GM12878 (cell line): ENCODE measurements around the gene PLVAP. TPM values are rescaled to one million over a fixed set of nuclear protein-coding genes. Genes with fewer than 3 reads are reported as not detected.

ENCODE experiments used
- ATAC-seq: fragments of 200-7000 bp; cut with Tn5 transposase; 3 replicates; pipeline ENCODE4 v1.9.1; 2020; ENCODE audit warnings: mild to moderate bottlenecking, moderate library complexity
- BruUV-seq: library from RNA; stranded (reverse); fragments of 400-500 nt; replicated peaks from 2 replicates; lab custom pipeline; 2021; lab: Mats Ljungman, UMichigan
- CTCF ChIA-PET: fragments of 300-600 bp; sonication (Branson Sonifier 250); formaldehyde crosslinking; extraction: SDS; loops from one replicate; lab custom pipeline; 2021; ENCODE audit warnings: inconsistent platforms; lab: Yijun Ruan, JAX
- POLR2A ChIA-PET: fragments of 350-600 bp; formaldehyde crosslinking; extraction: SDS; loops from one replicate; lab custom pipeline; 2021; ENCODE audit warnings: inconsistent platforms; lab: Charles Lee
- RAD21 ChIA-PET: fragments of 300-600 bp; sonication (Branson Sonifier 250); formaldehyde crosslinking; loops from one replicate; lab custom pipeline; 2023; ENCODE audit warnings: antibody characterized with exemption; ENCODE audit not compliant: unreplicated experiment; lab: Charles Lee
- SMC1A ChIA-PET: fragments of 300-600 bp; sonication (Branson Sonifier 250); formaldehyde crosslinking; loops from one replicate; lab custom pipeline; 2023; ENCODE audit not compliant: unreplicated experiment, uncharacterized antibody; lab: Charles Lee
- DNase-seq: peaks from one replicate; pipeline ENCODE4 v3.0.0-alpha.2; 2011; ENCODE audit warnings: low read depth, low spot score
- FAIRE-seq: peaks from 3 replicates; lab custom pipeline; 2011; peaks lifted over from hg19 to GRCh38; lab: Jason Lieb, UNC
- H2AFZ ChIP-seq: 2 replicates; pipeline ENCODE4 v1.6.0; 2011; ENCODE audit warnings: low read depth, low read length, control low read depth; ENCODE audit not compliant: control insufficient read depth
- H3K27ac ChIP-seq: 2 replicates; pipeline ENCODE4 v1.5.1; 2011; ENCODE audit warnings: control low read depth; ENCODE audit not compliant: control insufficient read depth, insufficient read depth
- H3K27me3 ChIP-seq, 2 experiments: replicated peaks in 1 of 2; 2 replicates each; pipeline versions ENCODE4 v1.6.0 to v1.6.1; 2011; ENCODE audit warnings: low read length in 1 of 2; ENCODE audit not compliant: control insufficient read depth in 2 of 2, insufficient read depth in 2 of 2
- H3K36me3 ChIP-seq, 2 experiments: 2 replicates each; pipeline ENCODE4 v1.5.1; 2011; ENCODE audit warnings: low read length in 1 of 2; ENCODE audit not compliant: control insufficient read depth in 2 of 2, insufficient read depth in 2 of 2
- H3K4me1 ChIP-seq: 2 replicates; pipeline ENCODE4 v1.6.1; 2011; ENCODE audit warnings: mild to moderate bottlenecking, low read length, moderate library complexity, mixed read lengths; ENCODE audit not compliant: control insufficient read depth, insufficient read depth
- H3K4me2 ChIP-seq: 2 replicates; pipeline ENCODE4 v1.6.0; 2011; ENCODE audit warnings: control low read depth; ENCODE audit not compliant: control insufficient read depth, insufficient read depth
- H3K4me3 ChIP-seq: fragments of 200-600 bp; sonication (generic); 2 replicates; pipeline ENCODE4 v1.5.1; 2016
- H3K79me2 ChIP-seq: 2 replicates; pipeline ENCODE4 v1.6.0; 2011; ENCODE audit warnings: low read length; ENCODE audit not compliant: control insufficient read depth, insufficient read depth
- H3K9ac ChIP-seq: 2 replicates; pipeline ENCODE4 v1.8.0; 2011; ENCODE audit warnings: low read length, control low read depth, mixed read lengths; ENCODE audit not compliant: control insufficient read depth, insufficient read depth
- H3K9me3 ChIP-seq: replicated peaks from 3 replicates; pipeline ENCODE4 v1.5.1; 2011; ENCODE audit warnings: mild to moderate bottlenecking, low read length; ENCODE audit not compliant: control insufficient read depth, insufficient read depth
- H4K20me1 ChIP-seq: 2 replicates; pipeline ENCODE4 v1.6.0; 2011; ENCODE audit not compliant: control insufficient read depth, insufficient read depth
- ESRRA ChIP-seq: IDR thresholded peaks from 2 replicates; pipeline ENCODE4 v1.6.1; 2012; ENCODE audit warnings: mild to moderate bottlenecking, low read length, improper control_type of control experiment
- IKZF2 ChIP-seq, 2 experiments: fragments of 450-650 bp; IDR thresholded peaks; 2 replicates each; pipeline ENCODE4 v1.6.1; 2017; ENCODE audit warnings: mild to moderate bottlenecking in 2 of 2, moderate library complexity in 2 of 2
- NBN ChIP-seq: fragments of 450-650 bp; IDR thresholded peaks from 2 replicates; pipeline ENCODE4 v1.6.1; 2016
- NFYB ChIP-seq: IDR thresholded peaks from 2 replicates; pipeline ENCODE4 v1.6.1; 2011; ENCODE audit warnings: low read depth, mild to moderate bottlenecking, low read length, improper control_type of control experiment, moderate library complexity; ENCODE audit not compliant: insufficient read depth
- SP1 ChIP-seq: IDR thresholded peaks from one replicate; pipeline ENCODE4 v1.6.1; 2011; ENCODE audit warnings: low read depth, low read length
- ZNF207 ChIP-seq: fragments of 450-650 bp; IDR thresholded peaks from 2 replicates; pipeline ENCODE4 v1.6.1; 2014; ENCODE audit warnings: antibody characterized with exemption, mild to moderate bottlenecking, borderline replicate concordance
- WGBS: methylation state at CpG from one replicate; pipeline ENCODE4 v1.1.6; 2016; ENCODE audit warnings: low lambda C conversion rate; ENCODE audit not compliant: insufficient replicate concordance, insufficient coverage; ENCODE audit errors: missing lambda C conversion rate; 5-methylcytosine and 5-hydroxymethylcytosine counted together
- in situ Hi-C: fragments of 300-500 bp; cut with MboI; formaldehyde crosslinking; loops from 9 replicates; pipeline ENCODE4 v1.14.3; 2018; ENCODE audit warnings: mixed read lengths
- intact Hi-C: fragments of 100-400 bp; cut with micrococcal nuclease; formaldehyde crosslinking; loops from one replicate; pipeline ENCODE4 v1.14.2; 2022; ENCODE audit not compliant: unreplicated experiment
- polyA plus RNA-seq, 11 experiments: library from polyadenylated mRNA; depleted of rRNA in 4 of 11; unstranded in 6 of 11; stranded (reverse) in 5 of 11; fragments of >200 nt; fragmentation: Nextera tagmentation in 4 of 11; fragmentation: Illumina TruSeq in 1 of 11; extraction: Ambion mirVana in 4 of 11; extraction: Trizol in 1 of 11; gene quantifications; 1 replicate in 1 of 11; 2 replicates in 10 of 11; pipeline versions ENCODE4 v1.2.1 to v1.2.3, GENCODE V29; 2011 to 2016; ENCODE audit warnings: inconsistent platforms in 2 of 11, missing spikeins in 2 of 11, low read depth in 1 of 11
- total RNA-seq, 4 experiments: library from RNA; depleted of rRNA in 3 of 4; stranded (reverse); fragments of >200 nt in 3 of 4; fragmentation: Illumina TruSeq in 1 of 4; extraction: Trizol in 1 of 4; gene quantifications; 2 replicates each; pipeline versions ENCODE4 v1.2.1 to v1.2.3, GENCODE V29; 2013 to 2021
- TF ChIP-seq, protein P1 (sequence below): IDR thresholded peaks from 2 replicates; pipeline ENCODE4 v1.6.1; 2012; ENCODE audit warnings: low read depth, low read length, improper control_type of control experiment
- TF ChIP-seq, protein P2 (sequence below): fragments of 450-650 bp; formaldehyde crosslinking; IDR thresholded peaks from 2 replicates; pipeline ENCODE4 v1.5.0; 2022; ENCODE audit warnings: mild to moderate bottlenecking, missing genetic modification characterization
- TF ChIP-seq, protein P3 (sequence below): IDR thresholded peaks from 2 replicates; pipeline ENCODE4 v1.6.1; 2012; ENCODE audit warnings: mild to moderate bottlenecking, low read depth, low read length

PLVAP gene
- total and polyA plus RNA-seq, 10 of the 15 experiments (the other 5 are each of a cell fraction or from before 2014, with no cell fraction given): 0.03 to 0.54 (median 0.06) TPM; not detected in 4

DNA sequence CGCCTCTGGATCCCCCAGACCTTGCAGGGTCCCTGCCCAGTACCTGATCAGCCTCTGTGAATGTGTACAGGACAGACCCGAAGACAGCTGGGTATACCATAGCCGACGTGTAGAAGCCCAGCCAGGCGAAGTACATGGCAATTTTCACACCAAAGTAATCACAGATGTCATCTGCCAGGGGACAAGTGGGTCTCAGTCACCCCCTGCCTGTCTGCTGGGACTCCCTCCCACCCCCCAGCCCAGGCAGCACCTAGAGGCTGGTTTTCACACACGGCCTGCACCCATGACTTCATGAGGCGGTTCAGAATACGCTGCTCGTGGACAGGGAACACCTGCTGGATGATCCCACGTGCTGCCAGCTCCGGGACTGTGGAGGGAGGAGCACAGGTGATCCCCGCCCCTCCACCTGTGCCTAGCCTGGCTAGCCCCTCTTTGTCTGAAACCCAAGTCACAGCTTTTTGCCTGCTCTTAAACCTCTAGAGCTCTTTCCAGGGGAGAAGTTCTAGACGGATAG, 46.0 kb downstream of the PLVAP start (continued):
- TF ChIP-seq, protein P1, sequence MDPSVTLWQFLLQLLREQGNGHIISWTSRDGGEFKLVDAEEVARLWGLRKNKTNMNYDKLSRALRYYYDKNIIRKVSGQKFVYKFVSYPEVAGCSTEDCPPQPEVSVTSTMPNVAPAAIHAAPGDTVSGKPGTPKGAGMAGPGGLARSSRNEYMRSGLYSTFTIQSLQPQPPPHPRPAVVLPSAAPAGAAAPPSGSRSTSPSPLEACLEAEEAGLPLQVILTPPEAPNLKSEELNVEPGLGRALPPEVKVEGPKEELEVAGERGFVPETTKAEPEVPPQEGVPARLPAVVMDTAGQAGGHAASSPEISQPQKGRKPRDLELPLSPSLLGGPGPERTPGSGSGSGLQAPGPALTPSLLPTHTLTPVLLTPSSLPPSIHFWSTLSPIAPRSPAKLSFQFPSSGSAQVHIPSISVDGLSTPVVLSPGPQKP: no peak
- no peak for TF ChIP-seq NFYB

DNA sequence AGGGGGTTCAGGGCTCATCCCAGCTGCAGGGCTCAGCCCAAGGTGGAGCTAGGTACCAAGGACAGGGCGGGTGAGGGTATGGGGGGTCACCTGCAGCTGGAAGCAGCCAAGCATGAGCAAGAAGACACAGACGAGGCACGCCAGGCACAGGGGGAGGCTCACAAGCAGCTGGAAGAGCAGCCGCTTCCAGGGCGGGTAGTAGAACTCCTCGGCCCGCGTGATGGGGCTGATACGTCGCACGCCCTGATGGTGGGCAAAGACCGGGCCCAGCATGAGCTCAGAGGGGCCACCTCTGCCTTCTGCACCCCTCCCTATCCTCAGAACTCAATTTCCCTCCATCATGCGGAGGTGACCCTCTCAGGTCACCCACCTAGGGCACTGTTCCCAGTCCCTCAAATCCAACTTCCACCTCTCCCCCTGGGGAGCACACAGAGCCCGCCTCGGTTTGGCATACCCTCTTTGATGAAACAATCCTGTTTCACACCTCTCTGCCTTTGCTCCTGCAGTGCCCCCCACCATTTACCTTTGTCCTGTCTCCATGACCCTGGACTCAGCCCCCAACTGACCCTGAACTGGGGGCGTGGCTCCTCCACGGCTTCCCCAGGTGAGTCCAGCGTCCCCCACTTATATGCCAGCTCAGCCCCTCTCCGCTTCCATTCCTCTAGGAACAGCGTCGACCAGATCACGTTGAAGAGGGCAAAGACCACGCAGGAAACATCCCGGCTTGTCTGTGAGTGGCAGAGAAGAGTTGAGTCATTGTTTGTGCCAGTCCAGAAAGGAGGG, 46.7 kb downstream of the PLVAP start:
- Histone ChIP-seq H2AFZ (no peak overlapping the region), H3K79me2 (no peaks in the 10 kb centered on the region), H3K9ac (no peak overlapping the region), H3K36me3 (no peaks in the 10 kb centered on the region), H3K4me2 (no peak overlapping the region), H3K27me3 (no peaks in the 10 kb centered on the region; a peak in 2 of 4 replicates), H4K20me1 (no peaks in the 10 kb centered on the region), H3K4me3 (no peak overlapping the region), H3K9me3 (no peaks in the 10 kb centered on the region; the same call in 2 of the 3 replicates), H3K4me1 (peaks cover 10% of the 10 kb centered on the region), H3K27ac (no peak overlapping the region)
- ChIA-PET SMC1A (interaction anchor here (0.6 kb wide), 1 partner anchor 164 kb away, joined by 5 read pairs; no protein-coding TSS in a partner anchor), RAD21 (no interaction called here), CTCF (interaction anchor here (2.8 kb wide), 1 partner anchor 56 kb away, joined by 9 read pairs; no protein-coding TSS in a partner anchor), POLR2A (interaction anchor here (1.2 kb wide), 1 partner anchor 21 kb away, joined by 3 read pairs; the partner anchor contains the start of gene DDA1)
- ATAC-seq: no peak
- in situ Hi-C loops (no loop called here), intact Hi-C loops (no loop called here)
- TF ChIP-seq, protein P2, sequence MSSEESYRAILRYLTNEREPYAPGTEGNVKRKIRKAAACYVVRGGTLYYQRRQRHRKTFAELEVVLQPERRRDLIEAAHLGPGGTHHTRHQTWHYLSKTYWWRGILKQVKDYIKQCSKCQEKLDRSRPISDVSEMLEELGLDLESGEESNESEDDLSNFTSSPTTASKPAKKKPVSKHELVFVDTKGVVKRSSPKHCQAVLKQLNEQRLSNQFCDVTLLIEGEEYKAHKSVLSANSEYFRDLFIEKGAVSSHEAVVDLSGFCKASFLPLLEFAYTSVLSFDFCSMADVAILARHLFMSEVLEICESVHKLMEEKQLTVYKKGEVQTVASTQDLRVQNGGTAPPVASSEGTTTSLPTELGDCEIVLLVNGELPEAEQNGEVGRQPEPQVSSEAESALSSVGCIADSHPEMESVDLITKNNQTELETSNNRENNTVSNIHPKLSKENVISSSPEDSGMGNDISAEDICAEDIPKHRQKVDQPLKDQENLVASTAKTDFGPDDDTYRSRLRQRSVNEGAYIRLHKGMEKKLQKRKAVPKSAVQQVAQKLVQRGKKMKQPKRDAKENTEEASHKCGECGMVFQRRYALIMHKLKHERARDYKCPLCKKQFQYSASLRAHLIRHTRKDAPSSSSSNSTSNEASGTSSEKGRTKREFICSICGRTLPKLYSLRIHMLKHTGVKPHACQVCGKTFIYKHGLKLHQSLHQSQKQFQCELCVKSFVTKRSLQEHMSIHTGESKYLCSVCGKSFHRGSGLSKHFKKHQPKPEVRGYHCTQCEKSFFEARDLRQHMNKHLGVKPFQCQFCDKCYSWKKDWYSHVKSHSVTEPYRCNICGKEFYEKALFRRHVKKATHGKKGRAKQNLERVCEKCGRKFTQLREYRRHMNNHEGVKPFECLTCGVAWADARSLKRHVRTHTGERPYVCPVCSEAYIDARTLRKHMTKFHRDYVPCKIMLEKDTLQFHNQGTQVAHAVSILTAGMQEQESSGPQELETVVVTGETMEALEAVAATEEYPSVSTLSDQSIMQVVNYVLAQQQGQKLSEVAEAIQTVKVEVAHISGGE: no peak
- no peak for TF ChIP-seq ZNF207
- TF ChIP-seq ESRRA: no peak
- no peak for TF ChIP-seq IKZF2 (IDR thresholded peaks at IDR 0.05)
- TF ChIP-seq, protein P3, sequence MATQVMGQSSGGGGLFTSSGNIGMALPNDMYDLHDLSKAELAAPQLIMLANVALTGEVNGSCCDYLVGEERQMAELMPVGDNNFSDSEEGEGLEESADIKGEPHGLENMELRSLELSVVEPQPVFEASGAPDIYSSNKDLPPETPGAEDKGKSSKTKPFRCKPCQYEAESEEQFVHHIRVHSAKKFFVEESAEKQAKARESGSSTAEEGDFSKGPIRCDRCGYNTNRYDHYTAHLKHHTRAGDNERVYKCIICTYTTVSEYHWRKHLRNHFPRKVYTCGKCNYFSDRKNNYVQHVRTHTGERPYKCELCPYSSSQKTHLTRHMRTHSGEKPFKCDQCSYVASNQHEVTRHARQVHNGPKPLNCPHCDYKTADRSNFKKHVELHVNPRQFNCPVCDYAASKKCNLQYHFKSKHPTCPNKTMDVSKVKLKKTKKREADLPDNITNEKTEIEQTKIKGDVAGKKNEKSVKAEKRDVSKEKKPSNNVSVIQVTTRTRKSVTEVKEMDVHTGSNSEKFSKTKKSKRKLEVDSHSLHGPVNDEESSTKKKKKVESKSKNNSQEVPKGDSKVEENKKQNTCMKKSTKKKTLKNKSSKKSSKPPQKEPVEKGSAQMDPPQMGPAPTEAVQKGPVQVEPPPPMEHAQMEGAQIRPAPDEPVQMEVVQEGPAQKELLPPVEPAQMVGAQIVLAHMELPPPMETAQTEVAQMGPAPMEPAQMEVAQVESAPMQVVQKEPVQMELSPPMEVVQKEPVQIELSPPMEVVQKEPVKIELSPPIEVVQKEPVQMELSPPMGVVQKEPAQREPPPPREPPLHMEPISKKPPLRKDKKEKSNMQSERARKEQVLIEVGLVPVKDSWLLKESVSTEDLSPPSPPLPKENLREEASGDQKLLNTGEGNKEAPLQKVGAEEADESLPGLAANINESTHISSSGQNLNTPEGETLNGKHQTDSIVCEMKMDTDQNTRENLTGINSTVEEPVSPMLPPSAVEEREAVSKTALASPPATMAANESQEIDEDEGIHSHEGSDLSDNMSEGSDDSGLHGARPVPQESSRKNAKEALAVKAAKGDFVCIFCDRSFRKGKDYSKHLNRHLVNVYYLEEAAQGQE: no peak
- TF ChIP-seq NBN: no peak
- no peak for TF ChIP-seq SP1
- FAIRE-seq: no peak
- BruUV-seq: no TSS peak
- 63% methylated on average over 24 of the region's 24 CpGs for WGBS
- no peak for DNase-seq
